Islet of Langerhans (tissue), 1 donor: ENCODE results near the gene PIP4K2C.
"Not testable (repeated sequence)": the region's sequence is repeated elsewhere in the genome, so short reads cannot be mapped to it uniquely, and the experiment has no call there.

ENCODE experiments used
- FAIRE-seq: peaks from one replicate; lab custom pipeline; 2011; peaks lifted over from hg19 to GRCh38; lab: Jason Lieb, UNC

The PIP4K2C gene

GRCh38 chr12:57586128-57586527, 4.9 kb upstream of the PIP4K2C start:
- FAIRE-seq, result no peak

GRCh38 chr12:57586832-57587429, 4.1 kb upstream of the PIP4K2C start:
- no peak for FAIRE-seq

DNA sequence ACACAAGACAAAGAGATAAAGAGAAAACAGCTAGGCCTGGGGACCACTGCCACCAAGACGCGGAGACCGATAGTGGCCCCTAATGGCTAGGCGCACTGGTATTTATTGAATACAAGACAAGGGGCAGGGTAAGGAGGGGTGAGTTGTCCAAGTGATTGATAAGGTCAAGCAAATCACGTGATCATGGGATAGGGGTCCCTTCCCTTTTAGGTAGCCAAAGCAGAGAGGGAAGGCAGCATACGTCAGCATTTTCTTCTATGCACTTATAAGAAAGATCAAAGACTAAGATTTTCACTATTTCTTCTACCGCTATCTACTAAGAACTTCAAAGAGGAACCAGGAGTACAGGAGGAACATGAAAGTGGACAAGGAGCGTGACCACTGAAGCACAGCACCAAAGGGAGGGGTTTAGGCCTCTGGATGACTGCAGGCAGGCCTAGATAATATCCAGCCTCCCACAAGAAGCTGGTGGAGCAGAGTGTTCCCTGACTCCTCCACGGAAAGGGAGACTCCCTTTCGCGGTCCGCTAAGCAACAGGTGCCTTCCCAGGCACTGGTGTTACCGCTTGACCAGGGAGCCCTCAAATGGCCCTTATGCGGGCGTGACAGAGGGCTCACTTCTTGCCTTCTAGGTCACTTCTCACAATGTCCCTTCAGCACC, 1.9 kb upstream of the PIP4K2C start:
- not testable (repeated sequence) for FAIRE-seq

DNA sequence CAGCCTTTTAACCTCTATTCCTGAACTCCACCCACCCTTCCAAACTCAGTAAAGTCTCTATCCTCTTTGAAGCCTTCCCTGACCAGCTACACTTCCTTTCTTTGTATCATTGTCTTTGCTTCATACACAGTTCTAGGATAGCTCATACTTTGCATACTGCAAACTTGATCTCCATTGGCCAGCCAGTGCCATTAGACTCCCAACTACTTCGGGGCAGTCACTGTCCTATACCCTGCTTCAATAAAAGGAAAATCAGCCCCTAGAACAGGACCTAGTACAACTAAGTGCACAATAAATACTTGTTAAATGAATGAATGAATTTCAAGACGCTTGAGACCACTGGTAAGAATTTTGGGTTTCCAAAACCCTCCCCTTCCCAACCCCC, 521 bp upstream of the PIP4K2C start:
- FAIRE-seq, result no peak

DNA sequence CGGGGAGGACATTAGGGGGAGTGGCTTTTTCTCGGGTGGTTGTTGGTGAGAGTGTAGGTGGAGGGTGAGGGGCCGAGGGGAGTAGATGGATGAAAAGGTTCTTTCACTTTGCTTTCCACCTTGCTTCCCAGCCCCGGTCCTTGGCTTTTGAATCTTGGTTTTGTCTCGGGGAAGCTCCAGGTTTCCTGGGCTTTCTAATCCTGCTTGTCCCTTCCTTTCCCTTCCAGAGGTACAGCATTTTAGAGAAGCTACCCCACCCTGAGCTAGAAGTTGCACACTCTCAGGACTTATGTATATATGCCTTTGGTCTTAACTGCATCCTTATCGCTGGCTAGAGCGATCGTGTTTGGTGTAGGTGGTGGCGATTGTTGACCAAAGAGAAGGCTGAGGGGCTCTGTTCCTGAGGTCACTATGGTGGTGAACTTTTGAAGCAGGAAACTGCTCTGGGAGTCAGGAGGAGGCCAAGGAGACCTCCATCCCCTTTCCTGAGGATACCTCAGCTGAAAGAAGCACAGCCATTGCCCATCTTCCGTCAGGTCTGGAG, 862 bp downstream of the PIP4K2C start:
- no peak for FAIRE-seq

- FAIRE-seq, result no peak
Observed at GRCh38 chr12:57592551-57593165, 1.7 kb downstream of the PIP4K2C start.

DNA sequence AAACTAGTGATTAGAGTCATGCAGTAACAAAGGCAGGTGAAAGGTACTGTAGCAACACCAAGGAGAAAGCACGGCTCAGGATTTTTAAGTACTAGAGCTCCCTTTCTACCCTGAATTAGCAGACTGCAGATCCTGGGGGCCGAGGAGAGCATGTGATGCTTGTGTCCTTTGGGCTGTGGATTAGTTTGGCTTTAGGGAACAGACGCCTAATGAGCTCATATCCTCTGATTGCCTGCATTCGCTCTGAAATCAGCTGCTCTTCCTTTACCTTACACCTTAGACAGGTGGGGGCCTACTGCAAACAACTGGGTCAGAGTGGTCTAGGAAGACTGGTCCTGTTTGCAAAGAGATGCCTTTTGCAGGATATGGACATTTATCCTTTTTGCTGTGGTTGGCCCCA, 2.2 kb downstream of the PIP4K2C start:
- FAIRE-seq, result no peak

DNA sequence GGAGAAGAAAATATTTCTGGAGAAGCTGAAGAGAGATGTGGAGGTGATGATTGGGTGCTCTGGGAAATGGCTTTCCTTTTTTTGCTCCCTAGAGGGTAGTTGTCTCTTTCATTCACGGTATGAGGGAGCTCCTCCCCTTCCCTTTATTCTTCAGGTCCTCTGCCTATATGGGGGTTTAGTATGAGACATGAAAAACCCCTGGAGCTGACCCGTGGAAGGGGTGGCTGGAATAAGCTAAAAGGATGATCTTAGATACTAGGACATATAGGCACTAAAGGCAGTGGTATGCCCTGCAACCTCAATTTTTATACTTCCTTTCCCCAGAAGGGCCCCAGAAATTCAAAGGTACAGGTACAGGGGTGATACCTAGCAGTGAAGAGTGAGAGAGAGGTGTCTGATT, 9.4 kb downstream of the PIP4K2C start:
- FAIRE-seq, result no peak

DNA sequence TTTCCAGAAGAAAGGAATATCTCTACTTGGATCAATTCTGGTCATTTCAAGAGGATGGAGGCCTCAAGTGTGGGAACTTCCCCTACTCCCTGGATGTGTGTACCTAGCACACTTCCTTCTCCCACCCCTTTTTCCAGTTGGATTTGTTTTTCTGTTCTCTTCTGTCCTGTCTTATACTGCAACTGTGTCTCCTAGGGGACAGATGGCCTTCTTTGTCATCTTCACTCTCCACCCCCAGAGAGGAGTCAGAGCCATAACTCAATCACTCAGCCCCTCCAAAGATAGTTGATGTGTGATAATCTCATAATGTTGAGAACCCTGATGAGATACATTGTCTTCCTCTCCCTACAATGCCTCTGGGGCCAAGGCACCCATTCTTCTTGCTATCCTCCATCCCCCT, 11.6 kb downstream of the PIP4K2C start:
- FAIRE-seq, result no peak

DNA sequence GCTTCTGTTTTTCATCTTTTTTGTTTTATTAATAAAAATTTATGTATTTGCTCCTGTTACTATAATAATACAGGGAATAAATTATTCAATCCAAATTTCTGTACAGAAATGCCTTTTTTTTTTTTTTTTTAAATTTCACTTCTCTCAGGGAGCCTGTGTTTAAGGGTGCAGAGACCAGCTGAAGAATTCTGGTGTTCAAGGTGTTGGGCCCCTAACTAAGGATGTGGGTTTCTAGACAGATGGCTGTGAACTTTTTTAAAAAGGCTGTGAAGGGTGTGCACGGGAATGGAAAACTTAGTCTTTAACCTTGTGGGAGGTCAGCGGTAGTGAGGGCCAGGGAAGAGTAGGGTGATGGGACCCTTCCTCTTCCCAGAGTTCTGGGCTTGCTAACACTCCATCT, 12.3 kb downstream of the PIP4K2C start:
- FAIRE-seq, result no peak

- FAIRE-seq, result no peak
Observed at GRCh38 chr12:57603815-57604453, 12.9 kb downstream of the PIP4K2C start.

GRCh38 chr12:57604454-57604991, 13.5 kb downstream of the PIP4K2C start, which contains the start of gene DTX3:
Gene DTX3 (plus strand): TSS chr12:57604824. CDS start chr12:57606518, 1,694 bp downstream.
- no peak for FAIRE-seq

DNA sequence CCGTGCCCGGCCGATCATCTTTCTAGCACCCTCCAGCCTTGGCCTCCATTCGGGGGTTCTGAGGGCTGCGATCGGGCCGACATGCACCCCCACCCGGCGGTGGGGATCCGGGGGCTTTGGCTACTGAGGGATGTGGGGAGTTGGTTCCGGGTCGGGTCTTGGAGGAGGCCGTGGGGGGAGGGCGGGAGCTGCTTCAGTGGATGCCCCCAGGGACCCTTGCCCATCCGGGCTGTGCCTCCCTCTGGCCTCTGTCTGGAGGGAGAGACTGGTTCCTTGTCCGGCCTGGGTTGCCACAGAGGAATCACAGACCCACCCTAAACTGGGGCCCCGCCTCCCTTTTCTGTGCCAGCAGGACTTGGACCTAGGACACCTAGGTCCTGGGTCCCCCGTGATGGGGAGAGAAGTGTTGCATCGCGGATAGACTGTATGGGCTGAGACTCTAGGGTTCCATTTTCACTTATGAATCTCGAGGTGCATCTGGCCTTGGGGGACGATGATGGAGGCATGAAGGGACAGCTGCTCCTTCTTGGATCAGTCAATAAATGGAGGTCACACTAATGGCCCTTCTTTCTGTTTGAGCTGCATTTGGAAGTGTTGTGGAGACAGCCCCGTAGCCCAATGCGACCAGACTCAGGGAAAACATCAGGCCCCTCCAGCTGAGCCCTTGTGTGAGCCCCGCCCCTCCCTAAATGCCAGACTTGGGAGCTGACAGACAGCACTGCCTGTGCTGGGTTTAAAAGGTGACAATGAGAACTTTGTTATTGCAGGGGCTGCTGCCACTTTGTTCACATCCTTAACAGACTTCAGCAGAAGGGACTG, 14.2 kb downstream of the PIP4K2C start:
- no peak for FAIRE-seq

- FAIRE-seq, result no peak
Observed at GRCh38 chr12:57605811-57606311, 14.9 kb downstream of the PIP4K2C start.

DNA sequence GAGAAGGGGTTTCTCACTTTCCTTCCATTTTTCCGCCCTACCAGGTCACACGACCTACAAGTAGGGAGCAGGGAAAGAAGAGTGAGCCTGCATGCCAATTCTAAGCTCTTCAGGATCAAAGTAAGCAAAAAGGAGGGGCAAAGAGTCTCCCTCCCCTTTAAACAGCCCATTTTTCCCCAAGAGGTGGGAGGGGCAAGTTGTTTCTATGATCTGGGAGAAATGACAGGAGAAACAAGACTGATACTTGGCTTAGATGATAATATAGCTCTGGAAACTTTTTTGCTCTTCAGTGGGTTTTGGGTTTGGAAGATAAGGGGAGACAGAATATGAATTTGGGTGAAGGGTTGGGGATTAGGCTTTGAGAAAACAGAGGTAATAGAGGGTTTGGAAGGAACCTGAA, 15.4 kb downstream of the PIP4K2C start:
- FAIRE-seq, result no peak

- no peak for FAIRE-seq
Observed at GRCh38 chr12:57606821-57607220, 15.8 kb downstream of the PIP4K2C start.

GRCh38 chr12:57607958-57608663, 17.1 kb downstream of the PIP4K2C start:
- FAIRE-seq, result no peak

DNA sequence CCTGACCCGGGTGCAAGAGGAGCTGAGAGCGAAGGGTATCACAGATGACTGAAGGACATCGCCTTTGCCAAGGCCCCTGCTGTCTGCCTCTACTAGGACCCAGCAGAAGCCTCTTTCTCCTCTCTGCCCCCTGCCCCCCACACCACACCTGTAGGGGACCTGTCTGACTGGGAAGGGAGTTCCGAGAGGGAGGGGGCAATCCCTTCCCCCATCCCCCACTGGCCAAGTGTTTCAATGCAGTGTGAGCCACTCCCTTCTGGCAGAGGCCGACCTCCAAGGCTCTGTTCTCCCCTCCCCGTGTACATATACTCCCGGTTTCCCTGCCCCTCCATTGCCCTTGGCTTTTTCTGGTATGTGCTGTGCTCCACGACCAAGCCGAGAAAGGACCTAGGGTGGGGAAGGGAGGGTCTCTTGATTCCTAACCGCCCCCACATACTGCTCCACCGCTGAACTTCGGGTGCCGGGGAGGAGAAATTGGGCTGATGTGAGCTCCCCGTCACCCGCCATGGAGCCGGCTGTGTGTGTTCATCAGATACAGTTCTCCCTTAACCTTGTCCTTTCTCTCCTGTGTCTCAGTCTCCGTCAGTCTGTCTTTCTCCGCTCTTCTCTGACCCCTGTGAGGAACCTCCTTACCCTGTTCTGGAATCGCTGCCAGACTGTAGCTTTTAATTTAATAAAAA, 18.2 kb downstream of the PIP4K2C start:
- FAIRE-seq, result no peak

GRCh38 chr12:57609781-57610553, 19.0 kb downstream of the PIP4K2C start:
- FAIRE-seq, result no peak
